ENCODE measurements around the gene P4HA1.

GRCh38 chr10:73073627-73074026 lies 23.0 kb downstream of the P4HA1 start:
- TF ChIP-seq CTCF (conservative IDR thresholded peaks at IDR 0.05; ENCODE audit: low read length) (no peak), EZH2phosphoT487 (IDR thresholded peaks at IDR 0.05; ENCODE audit: borderline replicate concordance, low read depth, low read length) (no peak)

All from OCI-LY7 (cell line).